HG02588 (cell line): Measurements from ENCODE around the gene STAP1.
"Not testable (repeated sequence)": the region's sequence is repeated elsewhere in the genome, so short reads cannot be mapped to it uniquely, and the experiment has no call there.

ENCODE experiments used
- ATAC-seq: cut with Tn5 transposase; IDR thresholded peaks from one replicate; pipeline ENCODE4 v1.9.1; 2021; ENCODE audit warnings: mild to moderate bottlenecking, moderate library complexity; ENCODE audit not compliant: unreplicated experiment

The STAP1 gene, protein sequence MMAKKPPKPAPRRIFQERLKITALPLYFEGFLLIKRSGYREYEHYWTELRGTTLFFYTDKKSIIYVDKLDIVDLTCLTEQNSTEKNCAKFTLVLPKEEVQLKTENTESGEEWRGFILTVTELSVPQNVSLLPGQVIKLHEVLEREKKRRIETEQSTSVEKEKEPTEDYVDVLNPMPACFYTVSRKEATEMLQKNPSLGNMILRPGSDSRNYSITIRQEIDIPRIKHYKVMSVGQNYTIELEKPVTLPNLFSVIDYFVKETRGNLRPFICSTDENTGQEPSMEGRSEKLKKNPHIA

GRCh38 chr4:67558493-67558892, at the start of gene STAP1:
STAP1 (plus strand) TSS chr4:67558727; CDS start chr4:67558810, 83 bp downstream.
- ATAC-seq = peak; percentile 47

- no peak for ATAC-seq
Observed at GRCh38 chr4:67512501-67512900, 46.0 kb upstream of the STAP1 start.

- ATAC-seq = no peak
Observed at GRCh38 chr4:67520141-67520540, 38.4 kb upstream of the STAP1 start.

DNA sequence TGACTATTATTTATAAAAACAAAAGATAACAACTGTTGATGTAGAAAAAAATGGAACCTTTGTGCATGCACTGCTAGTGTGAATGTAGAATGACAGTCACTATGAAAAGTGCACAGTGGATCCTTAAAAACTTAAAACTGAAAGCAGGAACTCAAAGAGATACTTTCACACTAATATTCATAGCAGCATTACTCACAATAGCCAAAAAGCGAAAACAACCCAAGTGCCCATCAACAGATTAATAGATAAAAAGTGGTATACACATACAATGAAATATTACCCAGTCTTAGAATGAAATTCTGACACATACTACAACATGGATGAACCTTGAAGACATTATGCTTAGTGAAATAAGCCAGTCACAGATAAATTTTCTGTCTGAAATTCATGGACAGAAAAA, 37.0 kb upstream of the STAP1 start:
- ATAC-seq = peak; percentile 86

DNA sequence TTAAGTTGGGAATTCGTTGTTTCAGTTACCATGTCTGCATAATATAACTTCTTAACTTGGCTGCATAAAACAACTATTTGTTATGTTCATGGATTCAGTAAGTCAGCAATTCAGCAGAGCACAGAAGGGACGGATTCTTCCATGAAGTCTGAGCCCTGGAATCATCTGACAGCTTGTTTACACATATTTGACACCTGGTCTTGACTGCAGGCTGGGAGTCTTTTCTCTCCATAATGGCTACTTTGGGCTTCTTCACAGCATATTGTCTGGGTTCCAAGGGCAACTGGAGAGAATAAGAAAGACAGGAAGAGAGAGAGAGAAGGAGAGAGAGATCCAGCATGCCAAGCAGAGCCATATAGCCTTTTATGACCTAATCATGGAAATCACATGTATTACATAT, 36.3 kb upstream of the STAP1 start:
- no peak for ATAC-seq

- ATAC-seq = no peak
Observed at GRCh38 chr4:67522851-67523671, 35.5 kb upstream of the STAP1 start.

GRCh38 chr4:67524140-67524539, 34.4 kb upstream of the STAP1 start:
- not testable (repeated sequence) for ATAC-seq

DNA sequence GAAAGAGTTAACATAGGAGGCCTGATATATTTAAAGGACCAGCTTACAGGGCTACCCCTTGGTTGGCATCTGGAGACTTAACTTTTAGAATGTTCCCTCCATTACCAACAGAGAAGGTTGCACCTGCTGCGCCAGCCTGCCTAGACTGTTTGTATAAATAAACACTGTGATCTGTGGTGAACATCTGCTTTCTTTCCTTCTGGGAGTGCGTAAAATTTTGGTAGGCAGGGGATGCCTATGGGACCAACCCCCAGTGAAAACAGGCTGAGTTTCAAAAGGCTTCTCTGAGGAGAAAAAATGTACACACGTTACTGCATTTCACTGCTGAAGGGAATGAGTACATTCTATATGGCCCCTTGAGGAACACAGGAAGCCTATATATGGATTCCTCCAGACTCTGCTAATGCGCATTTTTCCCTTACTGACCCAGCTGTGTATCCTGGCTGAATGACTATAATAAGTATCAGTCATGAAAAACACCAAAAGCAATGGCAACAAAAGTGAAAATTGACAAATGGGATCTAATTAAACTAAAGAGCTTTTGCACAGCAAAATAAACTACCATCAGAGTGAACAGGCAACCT, 27.1 kb upstream of the STAP1 start:
- no peak for ATAC-seq

DNA sequence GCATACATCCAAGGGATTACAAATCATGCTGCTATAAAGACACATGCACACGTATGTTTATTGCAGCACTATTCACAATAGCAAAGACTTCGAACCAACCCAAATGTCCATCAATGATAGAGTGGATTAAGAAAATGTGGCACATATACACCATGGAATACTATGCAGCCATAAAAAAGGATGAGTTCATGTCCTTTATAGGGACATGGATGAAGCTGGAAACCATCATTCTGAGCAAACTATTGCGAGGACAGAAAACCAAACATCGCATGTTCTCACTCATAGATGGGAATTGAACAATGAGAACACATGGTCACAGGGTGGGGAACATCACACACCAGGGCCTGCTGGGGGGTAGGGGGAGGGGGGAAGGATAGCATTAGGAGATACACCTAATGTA, 26.1 kb upstream of the STAP1 start:
- not testable (repeated sequence) for ATAC-seq

DNA sequence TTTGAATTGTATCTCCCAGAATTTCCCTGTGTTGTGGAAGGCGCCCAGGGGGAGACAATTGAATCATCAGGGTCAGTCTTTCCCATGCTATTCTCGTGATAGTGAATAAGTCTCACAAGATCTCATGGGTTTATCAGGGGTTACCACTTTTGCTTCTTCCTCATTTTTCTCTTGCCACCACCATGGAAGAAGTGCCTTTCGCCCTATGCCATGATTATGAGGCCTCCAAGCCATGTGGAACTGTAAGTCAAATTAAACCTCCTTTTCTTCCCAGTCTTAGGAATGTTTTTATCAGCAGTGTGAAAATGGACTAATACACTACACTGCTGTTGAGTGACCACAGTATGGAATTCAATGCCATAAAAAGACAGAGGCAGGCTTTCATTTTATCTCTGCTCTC, 25.4 kb upstream of the STAP1 start:
- no peak for ATAC-seq

DNA sequence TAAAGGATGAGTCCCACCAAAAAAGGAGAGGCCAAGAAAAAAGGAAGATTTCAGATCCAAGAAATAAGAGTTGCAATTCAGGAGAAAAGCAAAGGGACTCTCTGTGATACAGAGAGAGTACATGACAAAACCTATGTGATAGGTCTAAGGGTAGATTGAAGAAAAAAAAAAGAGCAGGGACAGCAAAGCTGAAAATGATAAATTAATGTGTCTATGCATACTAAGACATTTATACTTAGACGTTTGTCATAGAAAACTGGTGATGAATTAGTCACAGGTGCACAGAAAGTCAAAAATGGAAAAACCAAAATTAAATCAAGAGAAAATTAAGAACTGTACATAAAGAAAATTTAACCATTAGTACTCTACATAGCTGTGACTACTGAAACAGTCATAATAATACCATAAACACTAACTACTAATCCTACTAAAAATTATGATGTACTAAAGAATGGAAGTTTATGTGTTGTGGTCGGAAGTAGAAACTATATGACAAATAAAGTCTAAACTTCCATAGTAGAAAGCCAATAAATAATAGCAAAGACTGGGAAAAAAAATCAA, 23.2 kb upstream of the STAP1 start:
- ATAC-seq = no peak

- ATAC-seq = no peak
Observed at GRCh38 chr4:67539830-67540229, 18.7 kb upstream of the STAP1 start.

DNA sequence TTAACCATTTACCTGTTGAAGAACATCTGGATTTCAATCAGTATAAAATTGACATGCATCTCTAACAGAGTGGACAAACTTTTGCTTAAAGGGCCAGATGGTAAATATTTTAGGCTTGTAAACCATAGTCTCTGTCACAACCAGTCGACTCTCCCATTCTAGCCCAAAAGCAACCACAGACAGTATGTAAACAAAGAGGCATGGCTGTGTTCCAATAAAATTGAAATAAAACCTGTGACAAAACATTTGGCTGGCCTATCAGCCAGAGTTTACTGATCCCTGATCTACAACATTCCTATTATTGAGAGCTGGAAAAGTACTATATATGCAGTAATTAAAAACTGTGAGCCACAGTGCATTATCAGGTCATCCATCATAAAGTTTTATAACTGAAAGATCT, 16.5 kb upstream of the STAP1 start:
- ATAC-seq = no peak

GRCh38 chr4:67545199-67546003, 13.1 kb upstream of the STAP1 start, which contains the start of gene CENPC:
CENPC (minus strand) TSS chr4:67545503; CDS start chr4:67545355, 148 bp downstream.
- peak; percentile 96 for ATAC-seq

- ATAC-seq = no peak
Observed at GRCh38 chr4:67546004-67546356, 12.5 kb upstream of the STAP1 start.

- ATAC-seq = no peak
Observed at GRCh38 chr4:67546971-67547370, 11.6 kb upstream of the STAP1 start.

- ATAC-seq = peak; percentile 23
Observed at GRCh38 chr4:67549123-67549522, 9.4 kb upstream of the STAP1 start.

- ATAC-seq = no peak
Observed at GRCh38 chr4:67550451-67550850, 8.1 kb upstream of the STAP1 start.

DNA sequence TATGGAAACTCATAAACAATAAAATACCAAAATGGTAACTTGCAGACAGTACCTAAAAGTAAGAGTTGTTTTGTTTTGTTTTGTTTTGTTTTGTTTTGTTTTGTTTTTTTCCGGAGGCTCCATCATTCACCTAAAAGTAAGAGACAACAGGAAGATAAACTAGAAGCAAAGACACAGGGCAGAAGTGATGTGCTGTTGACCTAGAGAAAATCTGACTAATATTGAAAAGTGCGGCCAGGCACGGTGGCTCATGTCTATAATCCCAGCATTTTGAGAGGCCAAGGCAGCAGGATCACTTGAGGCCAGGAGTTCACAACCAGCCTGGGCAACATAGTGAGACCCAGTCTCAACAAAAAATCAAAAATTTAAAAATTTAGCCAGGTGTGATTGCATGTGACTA, 7.7 kb upstream of the STAP1 start:
- ATAC-seq = no peak

GRCh38 chr4:67552146-67552792, 6.3 kb upstream of the STAP1 start:
- ATAC-seq = not testable (repeated sequence)
